Gastrocnemius medialis (tissue), 4 donors: Measurements from ENCODE around the gene ADAMTS19.

Source experiments
- POLR2A ChIP-seq, 2 donors: fragments of 450-650 bp; IDR thresholded peaks; one replicate each; pipeline ENCODE4 v1.6.1; 2017; ENCODE audit warnings: antibody characterized with exemption in 2 of 2, mild to moderate bottlenecking in 2 of 2, moderate library complexity in 2 of 2
- TF ChIP-seq, protein P1 (sequence below), 5 experiments: fragments of 450-650 bp in 3 of 5; fragments of 200-600 bp in 2 of 5; sonication (generic) in 2 of 5; IDR thresholded peaks in 4 of 5; conservative IDR thresholded peaks in 1 of 5; 1 replicate in 4 of 5; 2 replicates in 1 of 5; pipeline ENCODE4 v1.5.1; 2016 to 2019; ENCODE audit warnings: antibody characterized with exemption in 5 of 5, mild to moderate bottlenecking in 3 of 5, moderate library complexity in 3 of 5

DNA sequence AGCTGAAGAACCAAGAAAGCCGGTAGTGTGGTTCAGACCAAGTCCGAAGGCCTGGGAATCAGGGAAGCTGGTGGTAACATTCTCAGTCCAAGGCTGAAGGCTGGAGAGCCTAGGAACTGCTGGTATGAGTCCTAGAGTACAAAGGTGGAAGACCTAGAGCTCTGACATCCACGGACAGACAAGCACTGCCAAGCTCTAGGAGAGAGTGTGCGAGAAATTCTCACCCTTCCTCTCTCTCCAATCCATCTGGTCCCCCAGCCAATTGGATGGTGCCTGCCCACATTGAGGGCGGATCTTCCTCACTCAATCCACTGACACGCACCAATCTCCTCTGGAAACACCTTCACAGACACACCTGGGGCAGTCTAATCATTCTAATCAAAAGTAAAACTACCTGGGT, 19.7 kb upstream of the ADAMTS19 start:
- TF ChIP-seq, protein P1, sequence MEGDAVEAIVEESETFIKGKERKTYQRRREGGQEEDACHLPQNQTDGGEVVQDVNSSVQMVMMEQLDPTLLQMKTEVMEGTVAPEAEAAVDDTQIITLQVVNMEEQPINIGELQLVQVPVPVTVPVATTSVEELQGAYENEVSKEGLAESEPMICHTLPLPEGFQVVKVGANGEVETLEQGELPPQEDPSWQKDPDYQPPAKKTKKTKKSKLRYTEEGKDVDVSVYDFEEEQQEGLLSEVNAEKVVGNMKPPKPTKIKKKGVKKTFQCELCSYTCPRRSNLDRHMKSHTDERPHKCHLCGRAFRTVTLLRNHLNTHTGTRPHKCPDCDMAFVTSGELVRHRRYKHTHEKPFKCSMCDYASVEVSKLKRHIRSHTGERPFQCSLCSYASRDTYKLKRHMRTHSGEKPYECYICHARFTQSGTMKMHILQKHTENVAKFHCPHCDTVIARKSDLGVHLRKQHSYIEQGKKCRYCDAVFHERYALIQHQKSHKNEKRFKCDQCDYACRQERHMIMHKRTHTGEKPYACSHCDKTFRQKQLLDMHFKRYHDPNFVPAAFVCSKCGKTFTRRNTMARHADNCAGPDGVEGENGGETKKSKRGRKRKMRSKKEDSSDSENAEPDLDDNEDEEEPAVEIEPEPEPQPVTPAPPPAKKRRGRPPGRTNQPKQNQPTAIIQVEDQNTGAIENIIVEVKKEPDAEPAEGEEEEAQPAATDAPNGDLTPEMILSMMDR (IDR thresholded peaks at IDR 0.05 in 4 of 5, conservative IDR thresholded peaks at IDR 0.05 in 1 of 5), result no peak
- no peak for TF ChIP-seq POLR2A (IDR thresholded peaks at IDR 0.05)
